ENCODE measurements around the gene IDI1.
"Not testable (repeated sequence)": the region's sequence is repeated elsewhere in the genome, so short reads cannot be mapped to it uniquely, and the experiment has no call there.

The IDI1 gene

DNA sequence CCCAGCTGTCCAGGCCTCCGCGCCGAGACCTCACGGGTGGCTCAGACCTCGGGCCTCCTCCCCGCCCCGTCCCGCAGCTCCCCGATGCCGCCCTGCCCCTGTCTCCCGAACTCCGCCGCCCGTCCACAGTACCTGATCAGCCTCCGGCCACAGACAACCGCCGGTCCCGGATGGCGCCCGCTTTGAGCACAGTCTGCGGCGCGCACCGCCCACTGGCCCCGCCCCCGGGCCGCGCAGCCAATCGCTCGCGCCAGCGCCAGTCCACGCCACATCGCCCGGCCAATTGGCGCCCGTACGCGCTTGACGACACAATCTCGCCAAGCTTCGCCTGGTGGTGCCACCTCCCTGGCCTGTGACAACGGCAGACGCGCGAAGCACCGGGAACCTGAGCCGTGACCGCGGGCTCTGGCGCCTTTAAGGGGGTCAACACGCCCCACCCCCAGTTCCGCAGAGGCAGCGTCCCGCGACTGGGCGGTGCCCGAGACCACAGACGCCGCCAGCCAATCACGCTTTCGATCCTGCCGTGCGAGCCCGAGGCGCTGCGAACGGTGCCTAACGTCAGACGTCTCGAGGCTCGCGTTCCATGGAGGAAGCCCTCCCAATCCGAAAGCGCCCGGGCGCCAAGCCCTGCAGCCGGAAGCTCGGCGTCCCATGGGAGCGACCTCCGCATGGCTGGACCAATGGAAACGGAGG, at the start of gene IDI1:
IDI1 (minus strand) TSS at position 388 of the 693 bp plus-strand sequence; CDS start at position 272, 116 bp downstream.
- DNase-seq (ENCODE audit: low read depth in 2 of 2): peak; percentile 90

DNA sequence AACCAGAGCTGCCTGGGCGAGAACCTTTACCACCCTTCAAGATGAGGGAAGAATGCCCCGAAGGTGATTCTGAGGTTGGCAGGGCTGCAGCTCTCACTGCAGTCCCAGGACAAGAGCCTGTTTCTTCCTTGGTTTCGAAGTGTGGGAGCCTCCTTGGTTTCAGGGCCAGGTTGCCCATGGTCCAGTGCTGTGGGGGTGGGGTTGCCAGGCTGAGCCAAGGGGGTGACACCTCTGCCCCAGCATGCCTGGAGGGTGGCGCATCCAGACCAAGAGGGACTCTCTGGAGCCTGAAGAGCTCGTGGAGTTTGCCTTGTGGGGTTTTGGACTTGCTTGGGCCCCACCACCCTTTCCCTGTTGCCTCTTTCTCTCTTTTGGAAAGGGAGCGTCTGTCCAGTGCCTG, 48.5 kb upstream of the IDI1 start:
- no peak for DNase-seq (ENCODE audit: low read depth in 2 of 2)

DNA sequence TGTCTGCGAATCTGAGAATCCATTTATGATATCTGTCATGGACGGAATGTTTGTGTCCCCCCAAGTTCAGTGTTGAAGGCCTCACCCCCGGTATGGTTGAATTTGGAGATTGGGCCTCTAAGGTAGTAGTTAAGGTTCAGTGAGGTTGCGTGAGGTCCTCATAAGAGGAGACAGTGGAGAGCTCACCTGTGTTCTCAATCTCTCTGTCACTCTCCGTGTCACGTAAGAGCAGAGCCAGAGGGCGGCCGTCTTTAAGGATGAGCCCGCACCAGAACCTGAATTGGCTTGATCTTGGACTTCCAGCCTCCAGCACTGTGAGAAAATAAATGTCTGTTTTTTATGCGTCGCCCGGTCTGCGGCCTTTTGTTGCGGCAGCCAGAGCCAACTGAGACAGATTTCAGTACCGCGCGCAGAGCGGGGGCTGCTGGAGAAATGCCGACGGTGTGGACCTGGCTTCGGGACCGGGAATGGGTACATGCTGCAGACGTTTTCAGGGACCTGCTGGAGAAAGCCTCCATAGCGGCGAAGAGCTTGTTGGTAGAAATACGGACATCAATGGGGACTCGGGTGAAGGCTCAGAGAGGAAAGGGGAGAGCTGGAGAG, 47.5 kb upstream of the IDI1 start:
- no peak for DNase-seq (ENCODE audit: low read depth in 2 of 2)

DNA sequence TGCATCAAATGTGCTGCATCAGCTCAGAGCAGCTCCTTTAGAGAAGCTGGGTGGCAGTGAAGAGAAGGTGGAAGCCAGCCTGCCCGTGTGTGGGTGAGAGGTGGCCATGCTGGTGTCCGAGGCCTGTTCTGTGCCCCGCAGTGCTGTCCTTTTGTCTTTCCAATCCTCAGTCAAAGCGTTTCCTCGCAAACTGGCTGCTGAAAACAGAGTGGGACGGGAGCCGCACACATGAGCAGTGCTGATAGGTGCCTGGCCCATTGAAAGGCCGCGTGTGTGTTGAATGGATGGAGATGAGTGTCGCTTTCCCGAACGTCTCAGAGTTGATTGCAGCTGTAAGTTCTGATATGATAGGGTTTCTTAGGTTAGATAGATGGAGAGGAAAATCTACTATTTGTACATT, 46.6 kb upstream of the IDI1 start:
- DNase-seq (ENCODE audit: low read depth in 2 of 2): no peak

DNA sequence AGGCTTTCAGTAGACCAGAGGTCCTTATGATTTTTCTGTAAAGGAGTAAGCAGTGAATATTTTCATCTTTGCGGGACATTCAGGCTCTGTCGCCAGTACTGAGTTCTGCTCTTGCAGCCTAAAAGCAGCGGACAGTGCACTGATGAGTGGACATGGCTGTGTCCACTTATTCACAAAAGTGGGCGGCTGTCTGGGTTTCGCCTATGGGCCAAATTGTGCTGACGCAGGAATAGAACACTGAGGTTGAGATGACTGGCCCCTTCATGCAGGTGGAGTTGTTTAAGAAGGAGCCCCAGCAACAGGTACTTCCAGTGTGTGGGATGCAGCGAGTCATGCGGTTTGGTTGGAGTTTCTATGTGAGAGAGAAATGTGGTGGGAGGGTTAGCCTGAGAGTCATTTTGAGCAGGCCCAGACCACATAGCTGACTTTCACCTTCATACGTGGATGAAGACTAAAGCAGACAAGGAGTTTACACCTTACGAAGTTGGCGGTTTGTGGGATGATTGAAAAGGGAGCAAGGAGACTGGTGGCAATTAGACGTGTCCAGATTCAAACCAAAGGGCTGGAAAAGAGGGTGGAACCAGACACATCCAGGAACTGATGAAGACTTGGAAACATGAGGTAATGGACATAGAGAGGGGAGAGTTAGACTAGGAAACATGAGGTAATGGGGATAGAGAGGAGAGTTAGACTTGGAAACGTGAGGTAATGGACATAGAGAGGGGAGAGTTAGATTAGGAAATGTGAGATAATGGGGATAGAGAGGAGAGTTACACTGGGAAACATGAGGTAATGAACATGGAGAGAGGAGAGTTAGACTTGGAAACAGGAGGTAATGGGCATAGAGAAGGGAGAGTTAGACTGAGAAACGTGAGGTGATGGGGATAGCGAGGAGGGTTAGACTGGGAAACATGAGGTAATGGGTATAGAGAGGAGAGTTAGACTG, 45.5 kb upstream of the IDI1 start:
- DNase-seq (ENCODE audit: low read depth in 2 of 2): peak; percentile 34 to 57

DNA sequence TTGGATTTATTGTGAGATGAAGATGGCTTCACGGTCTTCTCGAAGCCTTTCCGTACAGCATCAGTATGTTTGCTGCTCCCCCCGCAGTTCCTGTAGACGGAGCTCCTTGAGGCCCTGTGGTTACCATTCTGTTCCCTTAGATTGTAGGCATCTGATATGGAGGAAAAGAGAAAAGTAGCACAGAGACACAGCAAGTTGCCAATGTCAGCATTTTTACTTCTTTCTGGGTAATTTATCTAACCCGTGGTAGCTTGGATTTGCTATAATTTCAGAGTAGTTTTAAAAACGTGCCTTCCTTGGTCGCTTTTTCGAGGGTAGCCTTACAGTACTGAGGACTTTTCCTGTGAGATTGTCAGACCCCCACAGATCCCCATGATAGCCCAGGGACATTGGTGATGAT, 44.8 kb upstream of the IDI1 start:
- no peak for DNase-seq (ENCODE audit: low read depth in 2 of 2)

DNA sequence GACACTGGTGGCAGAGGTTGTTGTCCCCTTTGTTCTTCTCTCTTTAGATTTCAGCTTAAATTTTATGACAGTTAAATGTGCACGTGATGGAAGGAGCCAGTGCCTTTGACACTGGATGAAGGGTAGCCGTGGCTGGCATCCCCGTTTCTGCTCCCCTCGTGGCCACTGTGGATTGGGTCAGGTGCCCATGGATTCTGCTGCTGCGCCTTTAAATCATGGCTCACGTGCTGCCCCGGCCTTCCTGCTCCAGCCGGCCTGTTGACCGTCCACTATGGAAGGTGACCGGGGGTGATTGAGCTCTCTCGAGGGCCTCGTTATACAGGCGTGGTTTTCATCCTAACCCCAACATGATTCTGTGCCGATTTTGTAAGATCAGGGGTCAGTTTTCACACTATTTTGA, 41.8 kb upstream of the IDI1 start:
- DNase-seq (ENCODE audit: low read depth in 2 of 2): no peak

DNA sequence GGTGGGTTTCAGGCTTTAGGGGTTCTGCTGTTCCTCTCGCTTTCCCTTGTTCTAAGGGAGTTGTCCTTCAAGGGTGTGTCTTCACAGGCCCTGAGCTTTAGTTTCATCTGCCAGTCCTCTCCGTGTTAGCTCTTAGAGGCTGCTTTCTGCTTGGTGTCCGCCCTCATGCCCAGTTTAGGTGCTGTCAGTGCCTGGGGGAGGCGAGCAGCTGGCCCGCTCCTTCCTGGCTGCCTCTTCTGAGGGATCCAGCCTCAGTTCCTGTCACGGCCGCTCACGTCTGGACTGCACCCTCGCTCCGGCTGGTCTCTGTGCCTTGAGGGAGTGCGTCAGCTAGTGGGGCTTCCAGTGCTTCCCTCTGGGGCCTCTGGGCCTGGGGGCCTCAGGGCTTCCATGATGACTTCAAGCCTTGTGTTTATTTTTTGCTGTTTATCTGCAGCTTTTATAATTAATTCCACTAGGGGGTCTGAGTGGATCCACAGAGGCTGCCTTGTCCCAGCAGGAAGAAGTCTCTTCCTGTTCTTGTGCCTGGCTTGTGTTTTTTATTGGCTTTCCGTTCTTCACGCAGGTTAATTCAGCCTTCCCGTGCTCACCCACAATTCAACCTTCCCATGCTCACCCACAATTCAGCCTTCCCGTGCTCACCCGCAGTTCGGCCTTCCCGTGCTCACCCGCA, 40.2 kb upstream of the IDI1 start:
- DNase-seq (ENCODE audit: low read depth in 2 of 2): no peak

DNA sequence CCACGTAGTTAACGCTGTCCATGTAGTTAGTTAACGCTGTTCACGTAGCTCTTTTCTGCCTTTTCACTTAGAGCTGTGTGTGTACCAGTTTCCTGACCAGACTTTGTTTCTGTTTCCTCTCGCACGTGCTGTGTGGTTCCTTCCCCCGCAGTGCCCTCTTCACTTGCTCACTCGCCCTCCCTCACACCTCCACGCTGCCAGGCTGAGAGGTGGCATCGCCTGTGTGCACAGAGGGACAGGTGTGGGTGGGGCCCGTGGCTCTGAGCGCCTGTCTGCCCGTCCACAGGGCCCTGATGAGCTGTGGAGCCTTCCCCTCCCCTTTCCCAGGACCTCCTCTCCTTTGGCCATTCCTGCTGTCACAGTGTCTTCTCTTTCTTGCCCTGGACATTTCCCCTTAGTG, 37.9 kb upstream of the IDI1 start:
- DNase-seq (ENCODE audit: low read depth in 2 of 2): no peak

DNA sequence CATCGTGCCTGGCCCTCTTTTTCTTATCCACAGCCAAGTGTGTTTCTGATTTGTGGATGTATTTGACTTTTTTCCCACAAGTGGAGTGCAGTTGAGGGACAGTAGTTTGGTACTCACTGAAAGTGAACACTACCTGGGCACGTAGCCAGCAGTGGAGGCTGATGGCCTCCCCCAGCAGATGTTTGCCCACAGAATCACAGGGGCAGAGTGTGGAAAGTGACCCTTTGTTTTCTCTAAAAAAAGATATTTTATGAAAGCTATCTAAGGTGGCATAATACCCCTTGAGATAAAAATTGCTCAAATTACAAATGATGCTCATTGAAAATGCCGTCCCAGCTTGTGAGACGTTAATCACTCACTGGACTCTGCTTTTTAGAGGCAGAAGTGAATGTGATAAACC, 36.3 kb upstream of the IDI1 start:
- no peak for DNase-seq (ENCODE audit: low read depth in 2 of 2)

DNA sequence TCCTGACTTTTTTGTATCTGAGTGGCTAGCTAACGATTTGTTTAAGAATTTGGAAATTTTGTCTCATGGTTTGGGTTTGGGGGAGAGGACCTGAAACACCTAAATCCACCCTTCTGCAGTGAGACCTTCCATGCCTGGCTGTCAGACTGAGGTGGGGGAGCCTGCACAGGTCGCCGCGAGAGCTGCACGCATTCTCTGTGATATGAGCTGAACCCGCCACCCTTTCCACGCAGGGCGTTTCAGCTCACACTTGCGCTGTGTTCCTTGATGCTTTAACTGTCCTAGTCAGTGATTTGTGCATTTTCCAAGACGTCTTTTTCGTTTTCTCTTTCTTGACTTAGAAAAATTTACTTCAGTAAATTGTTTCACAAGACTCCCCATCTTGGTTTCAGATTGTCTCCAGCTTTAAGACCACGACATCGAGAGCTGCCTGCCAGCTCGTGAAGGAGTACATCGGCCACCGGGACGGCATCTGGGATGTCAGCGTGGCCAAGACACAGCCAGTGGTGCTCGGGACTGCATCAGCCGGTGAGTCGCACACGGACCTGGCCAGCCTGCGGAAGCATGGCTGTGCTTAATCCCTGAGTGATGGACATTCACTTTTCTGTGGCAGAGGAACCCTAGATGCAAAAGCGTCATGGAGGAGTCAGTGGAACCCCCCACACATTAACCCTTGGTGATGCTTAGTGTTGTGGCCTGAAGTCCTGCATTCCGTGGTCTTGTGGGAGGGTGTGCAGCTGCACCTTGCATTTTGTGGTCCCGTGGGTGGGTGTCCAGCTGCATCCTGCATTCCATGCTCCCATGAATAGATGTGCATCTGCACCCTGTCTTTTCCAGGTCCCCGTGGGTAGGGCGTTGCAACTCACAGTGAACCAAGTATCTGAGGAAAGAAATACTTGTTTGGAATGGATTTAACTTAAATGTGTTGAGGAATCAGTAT, 35.4 kb upstream of the IDI1 start:
- no peak for DNase-seq (ENCODE audit: low read depth in 2 of 2)

DNA sequence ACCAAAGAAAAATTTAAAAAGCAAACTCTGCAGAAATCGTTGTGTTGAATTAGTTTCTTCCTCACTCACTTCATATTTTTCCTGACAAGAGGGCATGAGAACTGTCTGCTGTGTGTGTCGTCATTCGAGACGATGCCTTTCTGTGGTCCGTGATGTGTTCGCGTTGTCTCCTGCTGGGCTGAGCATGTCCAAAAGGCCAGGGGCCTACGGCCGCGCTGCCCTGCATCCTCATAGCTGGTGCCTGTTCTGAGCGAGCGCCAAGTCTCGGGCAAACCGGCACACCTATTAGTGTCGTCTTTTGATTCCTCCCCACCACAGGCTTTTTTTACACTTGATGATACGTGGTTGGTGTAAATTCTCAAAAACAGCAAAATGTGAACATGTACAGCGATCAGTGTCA, 34.7 kb upstream of the IDI1 start:
- no peak for DNase-seq (ENCODE audit: low read depth in 2 of 2)

DNA sequence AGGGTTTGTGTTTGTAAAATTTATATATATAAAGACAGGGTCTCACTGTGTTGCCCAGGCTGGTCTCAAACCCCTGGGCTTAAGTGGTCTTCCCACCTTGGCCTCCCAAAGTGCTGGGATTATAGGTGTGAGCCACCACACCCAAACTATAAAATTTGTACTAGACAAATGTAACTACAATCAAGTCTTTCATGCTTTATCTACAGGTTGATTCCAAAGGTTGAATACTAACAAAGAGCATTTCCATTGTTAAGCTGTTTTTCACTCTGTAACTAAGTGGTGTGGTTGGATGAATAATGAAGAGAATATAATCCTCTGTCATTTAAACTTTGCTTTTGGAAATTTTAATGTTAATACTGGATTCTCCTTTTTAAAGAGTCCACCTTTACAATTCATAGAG, 29.7 kb upstream of the IDI1 start:
- no peak for DNase-seq (ENCODE audit: low read depth in 2 of 2)

DNA sequence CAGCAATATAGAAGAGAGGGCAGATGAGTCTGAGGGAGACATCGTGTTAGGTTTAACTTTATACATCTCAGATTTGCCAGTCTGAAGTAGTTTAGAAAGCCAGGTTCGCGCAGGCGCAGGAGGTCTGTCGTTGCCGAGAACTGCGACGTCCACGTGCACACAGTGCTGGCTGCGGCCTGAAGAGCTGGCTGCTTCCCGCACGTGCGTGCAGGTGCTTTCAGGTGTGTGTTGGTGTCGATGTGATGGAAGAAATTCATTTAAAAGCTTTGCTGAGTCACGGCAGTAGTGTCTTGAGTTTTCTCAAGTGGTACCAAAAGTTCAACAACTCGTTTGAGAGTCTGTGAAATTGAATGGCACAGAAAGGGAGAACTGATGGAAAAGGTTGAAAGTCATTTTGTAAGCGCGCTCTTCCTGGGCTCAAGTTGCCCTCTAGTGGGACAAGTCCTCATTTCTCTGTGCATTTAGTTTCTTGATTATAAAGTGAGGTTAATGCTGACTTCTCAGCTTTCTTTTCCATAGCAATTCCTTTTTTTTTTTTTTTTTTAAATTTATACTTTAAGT, 25.9 kb upstream of the IDI1 start:
- DNase-seq (ENCODE audit: low read depth in 2 of 2): no peak

DNA sequence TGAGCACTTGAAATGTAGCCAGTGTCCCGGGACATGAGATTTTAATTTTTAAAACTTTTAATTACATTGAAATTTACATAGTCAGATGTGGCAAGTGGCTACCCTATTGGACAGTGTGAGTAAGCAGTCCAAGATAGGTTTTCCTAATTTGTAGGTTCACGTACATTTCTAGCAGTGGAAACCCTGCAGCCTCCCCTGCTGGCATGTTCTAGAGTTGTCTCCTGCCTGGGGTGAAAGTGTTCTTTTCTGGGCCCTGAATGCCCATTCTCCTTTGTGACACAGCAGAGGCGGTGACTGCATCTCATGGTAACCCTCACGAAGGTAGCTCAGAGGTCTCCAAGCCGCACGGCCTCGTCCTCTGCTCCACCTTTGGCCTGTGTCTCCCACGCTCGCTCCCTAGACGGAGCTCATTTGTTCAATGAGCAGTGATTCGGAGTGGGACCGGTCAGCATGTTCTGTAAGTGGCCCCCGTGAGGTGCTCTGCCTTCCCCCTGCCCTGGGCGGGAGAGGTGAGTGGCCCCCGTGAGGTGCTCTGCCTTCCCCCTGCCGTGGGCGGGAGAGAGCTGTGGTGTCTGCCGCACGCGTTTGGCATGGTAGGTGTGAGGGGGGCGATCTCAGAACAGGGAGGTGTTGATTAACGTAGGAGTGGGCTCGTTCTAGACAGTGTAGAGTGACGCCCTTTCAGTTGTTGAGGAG, 25.3 kb upstream of the IDI1 start:
- no peak for DNase-seq (ENCODE audit: low read depth in 2 of 2)

DNA sequence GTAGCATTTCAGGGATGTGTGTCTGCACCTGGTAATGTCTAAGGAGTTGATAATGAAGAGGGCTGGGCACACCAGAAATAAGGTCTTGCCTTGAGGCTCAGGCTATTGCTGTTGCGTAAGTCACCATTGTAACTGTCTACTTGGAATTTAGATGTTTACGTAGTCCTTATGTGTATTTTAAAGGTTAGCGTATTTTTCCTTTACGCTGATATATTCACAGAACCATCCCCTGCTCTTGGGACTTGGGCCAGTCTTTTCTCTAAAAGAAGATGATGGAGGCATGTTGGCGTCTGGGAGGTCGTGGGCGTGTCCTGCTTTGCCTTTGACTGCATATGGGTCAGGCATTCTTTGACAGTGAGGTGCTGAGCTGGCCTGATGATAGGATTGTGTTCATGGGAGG, 22.0 kb upstream of the IDI1 start:
- no peak for DNase-seq (ENCODE audit: low read depth in 2 of 2)

DNA sequence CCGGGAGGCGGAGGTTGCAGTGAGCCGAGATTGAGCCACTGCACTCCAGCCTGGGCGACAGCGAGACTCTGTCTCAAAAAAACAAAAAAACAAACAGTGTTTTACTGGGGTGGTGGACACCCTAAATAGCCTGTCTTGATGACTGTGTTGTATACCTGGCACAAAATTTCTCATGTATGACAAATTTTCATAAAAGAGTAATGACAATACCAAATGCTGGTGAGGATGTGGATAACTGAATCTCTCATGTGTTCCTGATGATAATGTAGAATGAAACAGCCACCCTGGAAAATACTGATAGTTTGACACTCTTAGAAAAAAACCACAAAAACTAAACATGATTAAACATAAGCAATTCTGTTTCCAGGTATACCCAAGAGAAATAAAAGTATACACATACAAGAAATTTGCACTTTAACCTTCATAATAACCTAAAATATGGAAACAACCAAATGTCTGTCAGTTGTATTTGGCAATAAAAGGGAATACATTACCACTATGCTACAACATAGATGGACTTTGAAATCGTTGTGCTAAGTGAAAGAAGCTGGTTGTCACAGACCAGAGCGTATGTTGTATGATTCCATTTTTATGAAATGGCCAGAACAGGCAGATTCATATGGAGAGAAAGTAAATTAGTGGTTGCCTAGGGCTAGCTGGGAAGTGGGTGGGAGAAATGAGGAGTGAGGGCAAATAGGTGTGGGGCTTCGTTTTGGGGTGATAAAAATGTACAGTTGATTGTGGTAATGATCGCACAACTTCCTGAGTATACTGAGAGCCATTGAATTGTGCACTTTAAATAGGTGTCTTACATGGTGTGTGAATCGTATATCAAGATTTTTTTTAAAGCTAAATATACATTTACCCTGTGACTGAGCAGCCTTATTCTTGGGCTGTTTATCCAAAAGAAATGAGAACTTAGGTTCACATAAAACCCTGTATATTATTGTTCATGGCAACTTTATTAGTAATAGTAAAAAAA, 19.8 kb upstream of the IDI1 start:
- DNase-seq (ENCODE audit: low read depth in 2 of 2): no peak

DNA sequence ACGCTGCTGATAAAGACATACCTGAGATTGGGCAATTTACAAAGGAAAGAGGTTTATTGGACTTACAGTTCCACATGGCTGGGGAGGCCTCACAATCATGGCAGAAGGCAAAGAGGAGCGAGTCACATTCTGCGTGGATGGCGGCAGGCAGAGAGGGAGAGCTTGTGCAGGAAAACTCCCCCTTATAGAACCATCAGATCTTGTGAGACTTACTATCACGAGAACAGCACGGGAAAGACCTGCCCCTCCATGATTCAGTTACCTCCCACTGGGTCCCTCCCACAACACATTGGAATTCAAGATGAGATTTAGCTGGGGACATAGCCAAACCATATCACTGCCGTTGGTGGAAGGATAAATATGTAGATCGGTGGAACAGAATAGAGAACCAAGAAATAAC, 17.8 kb upstream of the IDI1 start:
- DNase-seq (ENCODE audit: low read depth in 2 of 2): not testable (repeated sequence)

DNA sequence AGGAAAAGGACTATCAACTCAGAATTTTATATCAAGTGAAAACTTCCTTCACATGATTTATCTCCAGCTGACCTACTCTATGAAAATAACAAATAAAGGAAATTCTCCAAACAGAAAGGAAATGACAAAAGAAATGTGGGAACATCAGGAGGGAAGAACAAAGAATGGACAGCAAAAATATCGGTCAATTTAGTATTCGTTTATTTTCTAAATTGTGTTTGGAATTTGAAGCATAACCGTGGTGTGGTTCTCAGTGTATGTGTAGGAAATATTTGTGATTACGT, 16.0 kb upstream of the IDI1 start:
- DNase-seq (ENCODE audit: low read depth in 2 of 2): no peak

All from activated CD4-positive, alpha-beta T cell treated with anti-CD3 and anti-CD28 coated beads for 24 hours (primary cell).